ENCODE measurements around the gene LCP2.

DNA sequence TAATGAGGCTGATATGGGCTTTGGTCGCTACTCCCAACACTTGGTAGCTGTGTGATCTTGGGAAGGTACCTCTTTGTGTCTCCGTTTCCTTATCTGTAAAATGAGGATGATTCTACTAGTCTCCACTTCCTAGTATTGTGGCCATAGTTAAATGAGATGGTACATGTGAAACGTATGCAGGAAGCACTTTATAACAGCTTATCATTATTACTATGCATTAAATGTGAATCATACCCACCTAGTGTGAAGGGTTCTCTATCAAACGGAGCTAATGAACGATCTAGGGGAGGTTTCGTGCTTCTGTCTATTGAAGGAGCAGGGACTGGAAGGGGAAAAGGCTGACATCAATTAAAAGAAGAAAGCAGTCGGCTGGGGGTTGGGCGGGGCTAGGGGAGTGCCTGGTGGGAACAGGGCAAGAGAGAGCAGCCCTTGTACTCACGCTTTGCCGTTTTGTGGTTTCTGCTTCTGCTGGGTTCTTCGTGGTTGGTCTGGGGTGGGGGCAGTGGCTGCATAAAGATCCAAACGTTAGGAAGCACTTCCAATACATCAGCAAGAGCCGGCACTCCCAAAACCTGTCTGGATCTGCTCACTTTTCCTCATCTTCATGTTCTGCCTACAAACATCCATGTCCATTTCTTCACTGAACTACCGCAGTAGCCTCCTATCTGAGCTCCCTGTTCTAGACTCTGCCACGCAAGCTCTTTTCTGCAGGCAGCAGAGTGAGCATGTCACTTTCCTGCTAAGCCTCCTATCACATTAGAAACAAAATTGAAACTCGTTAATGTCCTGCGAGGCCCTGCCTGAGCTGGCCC is 30.8 kb downstream of the LCP2 start:
- no peak for TF ChIP-seq EP300 (IDR thresholded peaks at IDR 0.05; ENCODE audit: borderline replicate concordance in 1 of 2, low read depth in 2 of 2, low read length in 2 of 2)
- no peak for TF ChIP-seq RNF2 (IDR thresholded peaks at IDR 0.05; ENCODE audit: borderline replicate concordance, low read depth, low read length, missing control alignments, poor library complexity, severe bottlenecking)
- TF ChIP-seq, protein P1, sequence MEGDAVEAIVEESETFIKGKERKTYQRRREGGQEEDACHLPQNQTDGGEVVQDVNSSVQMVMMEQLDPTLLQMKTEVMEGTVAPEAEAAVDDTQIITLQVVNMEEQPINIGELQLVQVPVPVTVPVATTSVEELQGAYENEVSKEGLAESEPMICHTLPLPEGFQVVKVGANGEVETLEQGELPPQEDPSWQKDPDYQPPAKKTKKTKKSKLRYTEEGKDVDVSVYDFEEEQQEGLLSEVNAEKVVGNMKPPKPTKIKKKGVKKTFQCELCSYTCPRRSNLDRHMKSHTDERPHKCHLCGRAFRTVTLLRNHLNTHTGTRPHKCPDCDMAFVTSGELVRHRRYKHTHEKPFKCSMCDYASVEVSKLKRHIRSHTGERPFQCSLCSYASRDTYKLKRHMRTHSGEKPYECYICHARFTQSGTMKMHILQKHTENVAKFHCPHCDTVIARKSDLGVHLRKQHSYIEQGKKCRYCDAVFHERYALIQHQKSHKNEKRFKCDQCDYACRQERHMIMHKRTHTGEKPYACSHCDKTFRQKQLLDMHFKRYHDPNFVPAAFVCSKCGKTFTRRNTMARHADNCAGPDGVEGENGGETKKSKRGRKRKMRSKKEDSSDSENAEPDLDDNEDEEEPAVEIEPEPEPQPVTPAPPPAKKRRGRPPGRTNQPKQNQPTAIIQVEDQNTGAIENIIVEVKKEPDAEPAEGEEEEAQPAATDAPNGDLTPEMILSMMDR (IDR thresholded peaks at IDR 0.05; ENCODE audit: control extremely low read depth in 1 of 3, insufficient read depth in 1 of 3, low read depth in 1 of 3, low read length in 3 of 3) = no peak
- no peak for TF ChIP-seq BRCA1 (IDR thresholded peaks at IDR 0.05; ENCODE audit: low read depth, low read length)
- no peak for TF ChIP-seq CEBPB (IDR thresholded peaks at IDR 0.05; ENCODE audit: low read depth, low read length)
- no peak for TF ChIP-seq JUND (IDR thresholded peaks at IDR 0.05; ENCODE audit: low read length)
- TF ChIP-seq NANOG (IDR thresholded peaks at IDR 0.05; ENCODE audit: insufficient read depth, low read depth, low read length, poor library complexity, severe bottlenecking) = no peak
- no peak for TF ChIP-seq POLR2A (IDR thresholded peaks at IDR 0.05; ENCODE audit: control extremely low read depth in 1 of 2, low read depth in 2 of 2, low read length in 2 of 2)
- TF ChIP-seq ZNF274 (IDR thresholded peaks at IDR 0.05; ENCODE audit: borderline replicate concordance, extremely low read depth, low read length) = no peak
- TF ChIP-seq EZH2 (IDR thresholded peaks at IDR 0.05; ENCODE audit: low read depth, low read length, severe bottlenecking) = no peak
- TF ChIP-seq CHD1 (IDR thresholded peaks at IDR 0.05; ENCODE audit: low read depth, low read length) = no peak
- no peak for TF ChIP-seq POU5F1 (IDR thresholded peaks at IDR 0.05; ENCODE audit: low read depth, low read length)
- TF ChIP-seq TAF1 (IDR thresholded peaks at IDR 0.05; ENCODE audit: low read depth, low read length) = no peak
- TF ChIP-seq, protein P2, sequence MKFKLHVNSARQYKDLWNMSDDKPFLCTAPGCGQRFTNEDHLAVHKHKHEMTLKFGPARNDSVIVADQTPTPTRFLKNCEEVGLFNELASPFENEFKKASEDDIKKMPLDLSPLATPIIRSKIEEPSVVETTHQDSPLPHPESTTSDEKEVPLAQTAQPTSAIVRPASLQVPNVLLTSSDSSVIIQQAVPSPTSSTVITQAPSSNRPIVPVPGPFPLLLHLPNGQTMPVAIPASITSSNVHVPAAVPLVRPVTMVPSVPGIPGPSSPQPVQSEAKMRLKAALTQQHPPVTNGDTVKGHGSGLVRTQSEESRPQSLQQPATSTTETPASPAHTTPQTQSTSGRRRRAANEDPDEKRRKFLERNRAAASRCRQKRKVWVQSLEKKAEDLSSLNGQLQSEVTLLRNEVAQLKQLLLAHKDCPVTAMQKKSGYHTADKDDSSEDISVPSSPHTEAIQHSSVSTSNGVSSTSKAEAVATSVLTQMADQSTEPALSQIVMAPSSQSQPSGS (IDR thresholded peaks at IDR 0.05; ENCODE audit: low read length) = no peak

All from H1 (cell line).